HuH-7.5 (cell line): Measurements from ENCODE around the gene CROCC.

Experiments used
- DNase-seq: peaks from one replicate; pipeline ENCODE4 v3.0.0; 2011; ENCODE audit warnings: low spot score

Gene CROCC

DNA sequence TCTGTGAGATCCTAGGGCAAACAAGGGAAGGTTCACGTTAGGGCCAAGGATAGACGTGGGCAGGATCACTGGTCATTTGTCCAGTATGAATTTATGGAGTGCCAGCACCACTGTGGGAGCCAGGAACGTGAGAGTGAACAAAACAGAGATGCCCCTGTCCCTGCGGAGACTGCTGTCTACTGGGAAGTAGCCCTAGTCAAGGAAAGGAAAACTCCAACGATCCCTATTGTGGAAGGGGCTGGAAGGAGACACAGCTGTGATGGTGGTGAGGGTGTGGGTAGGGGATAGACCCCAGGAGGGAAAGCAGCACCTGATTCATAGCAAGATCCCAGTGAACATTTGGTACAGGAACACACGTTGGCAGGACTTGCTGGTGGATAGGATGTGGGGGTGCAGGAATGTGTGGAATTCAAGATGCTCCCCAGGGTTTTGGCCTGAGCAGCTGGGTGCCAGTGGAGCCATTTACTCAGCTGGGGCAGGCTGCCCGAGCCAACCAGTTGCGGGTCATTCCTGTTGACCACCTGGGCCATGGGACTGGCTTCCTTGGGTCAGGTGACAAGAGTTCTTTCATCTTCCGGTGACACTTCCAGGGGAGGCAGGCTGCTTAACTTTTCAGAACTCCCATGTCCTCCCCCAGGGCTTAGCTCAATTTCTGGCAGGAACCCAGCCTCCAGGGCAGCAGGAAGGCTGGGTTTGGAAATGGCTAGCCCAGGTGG is 91.2 kb downstream of the CROCC start:
- DNase-seq = no peak

DNA sequence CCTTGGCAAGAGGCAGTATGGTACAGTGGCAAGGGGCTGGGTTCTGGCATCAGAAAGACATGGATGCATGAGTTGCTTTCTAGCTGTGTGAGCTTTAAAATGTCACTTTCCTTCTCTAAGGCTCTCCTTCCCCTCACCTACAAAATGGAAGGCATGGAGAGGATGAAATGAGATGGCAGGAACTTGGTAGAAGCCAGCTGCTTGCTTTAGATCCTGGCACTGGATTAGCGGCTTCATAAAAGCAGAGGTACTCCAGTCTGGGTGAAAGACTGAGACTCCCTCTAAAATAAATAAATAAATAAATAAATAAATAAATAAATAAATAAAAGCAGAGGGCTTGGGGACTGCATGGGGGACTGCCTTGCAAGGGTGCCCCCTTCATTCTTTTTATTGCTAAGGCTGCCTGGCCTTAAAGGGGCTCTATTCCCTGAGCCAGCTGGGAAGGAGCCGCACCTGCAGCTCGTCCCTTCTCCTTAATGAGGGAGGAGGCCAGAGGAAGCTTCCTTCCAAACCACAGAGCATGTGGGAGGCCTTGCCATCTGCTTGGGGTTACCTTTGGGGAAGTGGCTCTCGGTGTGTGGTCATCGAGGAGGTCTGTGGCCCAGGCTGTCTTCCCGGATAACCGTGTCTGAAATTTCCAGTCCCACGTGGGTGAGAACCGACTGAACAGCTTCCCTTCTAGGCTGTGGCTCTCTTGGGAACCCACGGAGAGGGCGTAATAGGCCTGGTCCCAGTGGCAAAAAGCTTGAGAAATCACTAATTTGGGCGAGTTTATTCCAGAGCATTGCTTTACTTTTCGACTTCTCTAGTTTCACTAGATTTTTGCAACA is 92.0 kb downstream of the CROCC start:
- peak; percentile 2 for DNase-seq

GRCh38 chr1:17014671-17015567 is 93.2 kb downstream of the CROCC start:
- no peak for DNase-seq

- DNase-seq = no peak
Observed at GRCh38 chr1:17016317-17016661, 94.6 kb downstream of the CROCC start.

GRCh38 chr1:17017435-17017834 is 95.7 kb downstream of the CROCC start:
- no peak for DNase-seq

GRCh38 chr1:17018849-17019248 is 97.1 kb downstream of the CROCC start:
- DNase-seq = no peak

- no peak for DNase-seq
Observed at GRCh38 chr1:17020502-17020901, 98.8 kb downstream of the CROCC start.

DNA sequence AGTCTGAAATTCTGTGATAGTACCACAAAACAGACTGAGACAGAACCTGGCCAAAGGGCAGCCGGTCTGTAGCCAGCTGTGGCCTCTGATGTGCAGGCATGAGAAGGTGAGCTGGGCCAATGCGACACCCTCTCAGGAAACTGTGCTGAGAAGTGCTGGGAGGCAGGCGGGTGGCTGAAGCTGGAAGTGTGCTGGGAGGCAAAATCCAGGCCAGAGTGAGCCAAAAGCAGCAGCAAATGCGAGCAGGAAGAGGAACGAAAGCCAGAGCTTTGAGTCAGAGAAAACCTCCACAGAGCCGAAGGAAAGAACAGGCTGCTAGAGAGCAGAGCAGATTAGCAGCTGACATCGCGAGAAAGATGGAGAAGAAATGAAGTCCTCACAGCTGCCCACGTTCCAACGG is 100.2 kb downstream of the CROCC start:
- DNase-seq = no peak
